Endothelial cell of hepatic sinusoid (primary cell): ENCODE results near the gene SCAP.

ENCODE experiments used
- in situ Hi-C: cut with HindIII; loops from 2 replicates; pipeline ENCODE4 v1.10.0; 2017; ENCODE audit warnings: low sequenced_read_pairs

The SCAP gene

GRCh38 chr3:47433796-47434195, 41.9 kb downstream of the SCAP start:
- in situ Hi-C loops, result no loop called here

GRCh38 chr3:47432673-47433072, 43.1 kb downstream of the SCAP start:
- in situ Hi-C loops, result no loop called here

GRCh38 chr3:47431225-47431624, 44.5 kb downstream of the SCAP start:
- in situ Hi-C loops, result no loop called here

GRCh38 chr3:47430606-47431005, 45.1 kb downstream of the SCAP start:
- in situ Hi-C loops, result no loop called here

- in situ Hi-C loops, result no loop called here
These were observed 46.1 kb downstream of the SCAP start for GRCh38 chr3:47429476-47430270.

GRCh38 chr3:47428662-47429061, 47.1 kb downstream of the SCAP start:
- in situ Hi-C loops, result no loop called here

GRCh38 chr3:47427866-47428265, 47.9 kb downstream of the SCAP start:
- in situ Hi-C loops, result no loop called here

GRCh38 chr3:47425959-47426358, 49.8 kb downstream of the SCAP start:
- in situ Hi-C loops, result no loop called here

- in situ Hi-C loops, result no loop called here
These were observed 50.4 kb downstream of the SCAP start for GRCh38 chr3:47425383-47425778.

GRCh38 chr3:47424434-47425382, 51.0 kb downstream of the SCAP start:
- in situ Hi-C loops, result no loop called here

GRCh38 chr3:47423548-47424145, 52.1 kb downstream of the SCAP start:
- in situ Hi-C loops, result no loop called here

- in situ Hi-C loops, result no loop called here
These were observed 53.0 kb downstream of the SCAP start for GRCh38 chr3:47422743-47423142.

GRCh38 chr3:47421741-47422649, 53.7 kb downstream of the SCAP start:
- in situ Hi-C loops, result no loop called here

- in situ Hi-C loops, result no loop called here
These were observed 54.9 kb downstream of the SCAP start for GRCh38 chr3:47420511-47421484.

- in situ Hi-C loops, result no loop called here
These were observed 55.7 kb downstream of the SCAP start for GRCh38 chr3:47420044-47420430.

- in situ Hi-C loops, result no loop called here
These were observed 56.4 kb downstream of the SCAP start for GRCh38 chr3:47419083-47420043.

- in situ Hi-C loops, result no loop called here
These were observed 57.3 kb downstream of the SCAP start for GRCh38 chr3:47418167-47419082.
